HL-60/S4 (cell line): ENCODE results near the gene SPOP.
"Not testable (repeated sequence)": the region's sequence is repeated elsewhere in the genome, so short reads cannot be mapped to it uniquely, and the experiment has no call there.

Source experiments
- in situ Hi-C: fragments of 300-500 bp; cut with MboI; formaldehyde crosslinking; loops from 2 replicates; pipeline ENCODE4 v1.14.3; 2022; ENCODE audit warnings: low sequenced_read_pairs

SPOP gene

DNA sequence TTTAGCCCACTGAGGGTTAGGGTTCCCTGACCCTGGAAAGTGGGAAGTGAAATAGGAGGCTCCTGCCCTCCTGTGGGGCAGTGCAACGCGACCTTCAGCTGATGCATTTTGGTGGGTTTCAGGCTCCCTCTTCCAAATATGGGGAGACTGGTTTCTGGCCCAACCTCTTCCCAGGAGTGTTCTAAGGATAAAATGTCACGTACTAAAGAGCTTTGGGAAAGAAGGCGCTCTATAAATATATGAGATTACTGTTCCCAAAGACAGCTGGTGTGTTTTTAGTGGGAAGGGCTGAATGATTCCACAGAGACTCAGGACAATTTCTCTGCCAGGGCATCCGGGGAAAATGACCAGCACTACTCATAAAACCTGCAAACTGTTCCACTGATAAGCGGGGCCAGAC lies 20.1 kb upstream of the SPOP start:
- in situ Hi-C loops = loop anchor here (25.0 kb wide), 1 partner anchor 286 kb away; the partner anchor contains the start of gene PHB1

DNA sequence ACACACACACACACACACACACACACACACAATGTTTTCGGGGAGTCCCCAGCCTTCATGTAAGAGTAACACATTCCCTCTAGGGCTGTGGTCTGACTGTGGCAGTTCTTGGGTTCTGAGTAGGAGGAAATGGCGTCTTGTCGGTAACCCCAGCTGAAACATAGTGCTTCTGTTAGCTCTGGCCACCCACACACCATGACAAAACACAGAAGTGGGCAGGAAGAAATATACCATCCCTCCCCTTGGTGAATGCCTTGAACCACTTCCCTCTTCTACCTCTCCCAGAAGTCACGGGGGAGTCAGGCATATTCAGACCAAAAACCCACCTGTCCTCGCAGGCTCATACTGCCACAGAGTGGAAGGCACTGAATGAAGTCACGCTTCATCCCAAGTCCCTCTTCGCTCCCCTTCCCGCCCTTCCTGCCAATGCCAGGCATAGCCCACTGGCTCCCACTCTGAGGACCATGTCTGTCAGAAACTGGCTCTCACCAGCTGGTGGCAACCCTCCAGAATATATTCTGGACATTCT lies 18.4 kb upstream of the SPOP start:
- in situ Hi-C loops = loop anchor here (25.0 kb wide), 1 partner anchor 284 kb away; the partner anchor contains the start of gene PHB1

DNA sequence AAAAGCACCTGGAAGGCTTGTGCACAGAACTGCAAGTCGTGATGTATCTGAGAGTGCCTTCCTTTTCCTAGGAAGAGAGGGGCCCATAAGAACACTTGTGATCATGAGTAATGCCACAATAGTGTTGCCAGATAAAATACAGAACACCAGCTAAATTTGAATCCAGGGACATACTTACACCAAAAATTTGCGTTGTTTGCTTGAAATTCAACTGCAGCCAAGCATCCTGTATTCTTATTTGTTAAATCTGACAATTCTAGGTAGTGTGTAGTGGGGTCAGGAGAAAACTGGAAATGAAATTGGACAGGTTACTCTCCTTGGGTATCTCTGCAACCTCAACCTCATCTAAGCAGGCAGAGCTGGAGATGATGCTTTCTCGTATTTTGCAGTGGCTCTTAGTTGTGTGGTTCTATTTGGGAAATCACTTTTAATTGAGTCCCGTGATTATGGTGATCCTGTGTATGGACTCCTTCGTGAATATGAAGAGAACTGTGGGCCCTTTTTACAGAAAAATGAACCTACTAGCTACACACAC lies 17.9 kb upstream of the SPOP start:
- in situ Hi-C loops = loop anchor here (25.0 kb wide), 1 partner anchor 283 kb away; the partner anchor contains the start of gene PHB1

DNA sequence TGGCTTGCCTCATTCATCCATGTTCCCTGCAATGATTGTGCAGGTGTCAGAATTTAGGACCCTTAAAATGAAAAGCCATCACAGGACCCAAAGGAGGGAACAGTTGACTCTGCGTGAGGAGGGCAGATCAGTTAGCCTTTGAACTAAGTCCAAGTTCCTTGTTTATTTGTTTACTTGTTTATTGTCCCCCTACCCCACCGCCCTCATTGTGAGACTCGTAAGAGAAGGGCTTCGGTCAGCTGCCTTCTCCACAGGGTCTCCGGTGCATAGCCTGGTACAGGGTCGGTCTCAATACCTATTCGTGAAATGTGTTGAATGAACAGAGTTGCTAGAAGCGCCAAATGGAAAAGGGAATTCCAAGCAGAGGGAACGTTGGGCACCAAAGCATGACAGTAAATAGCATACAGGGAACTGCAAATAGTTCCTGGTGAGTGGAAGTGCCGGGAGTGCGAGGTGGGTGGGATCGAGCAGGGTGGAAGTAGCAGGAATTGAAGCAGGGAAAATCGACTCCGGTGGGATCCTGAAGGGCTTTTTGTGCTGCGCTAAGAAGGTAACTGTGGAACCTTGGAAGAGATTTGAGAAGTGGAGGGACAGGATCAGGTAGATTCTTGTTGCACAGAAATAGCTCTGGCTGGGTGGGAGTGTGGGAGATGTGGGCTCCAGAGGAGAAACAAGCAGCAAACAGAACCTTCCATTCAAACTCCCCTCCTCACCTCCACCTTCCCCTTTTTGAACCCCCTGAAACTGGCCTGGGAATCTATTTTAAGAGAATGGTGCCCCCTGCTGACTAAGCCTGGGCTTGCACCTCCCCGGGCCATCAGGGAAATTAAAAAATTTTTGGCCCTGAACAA lies 17.2 kb upstream of the SPOP start:
- in situ Hi-C loops = loop anchor here (5.0 to 25.0 kb wide), 2 partner anchors 123 to 283 kb away; partner anchors contain the start of gene PHB1

DNA sequence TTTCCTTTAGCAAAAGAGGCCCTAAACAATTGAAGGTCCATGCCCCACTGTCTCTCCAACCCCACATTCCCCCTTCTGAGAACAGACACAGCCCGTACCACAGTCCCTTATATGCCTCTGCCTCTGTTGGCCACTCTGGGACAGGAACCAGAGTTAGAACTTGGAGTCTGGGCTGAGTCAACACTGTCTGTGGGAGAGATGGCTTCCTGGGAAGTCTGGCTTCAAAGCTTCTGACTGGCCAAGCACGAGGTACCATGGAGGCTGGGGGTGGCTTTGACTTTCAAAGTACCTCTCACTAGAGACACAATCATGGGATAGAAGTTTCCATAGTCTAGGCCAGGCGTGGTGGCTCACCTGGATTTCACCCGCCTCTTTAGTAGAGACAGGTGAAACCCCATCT lies 14.9 kb upstream of the SPOP start:
- in situ Hi-C loops = loop anchor here (5.0 to 25.0 kb wide), 2 partner anchors 120 to 280 kb away; partner anchors contain the start of gene PHB1

DNA sequence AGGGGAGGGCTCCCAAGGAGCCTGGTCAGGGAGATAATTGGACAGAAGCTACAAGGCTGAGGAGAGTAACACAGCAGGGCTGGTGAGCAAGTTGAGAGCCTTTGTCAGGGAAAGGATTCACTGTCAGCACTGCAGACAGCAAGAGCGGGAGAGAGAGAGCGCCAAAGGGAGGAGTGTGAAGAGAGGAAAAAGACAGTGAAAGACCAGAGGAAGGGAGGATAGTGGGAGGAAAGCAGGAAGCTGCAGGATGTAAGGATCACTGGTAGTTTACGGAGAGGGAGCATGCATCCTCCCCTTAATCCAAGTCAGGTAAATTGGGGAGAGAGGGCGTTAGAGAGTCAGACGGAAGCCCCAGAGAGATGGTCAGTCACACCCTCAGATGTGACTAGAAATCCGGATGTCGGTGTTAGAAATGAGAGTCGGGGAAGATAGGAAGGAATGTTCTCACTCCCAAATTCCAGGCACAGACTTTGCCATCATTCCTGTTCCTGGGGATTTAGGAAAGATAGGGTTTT lies 13.8 kb upstream of the SPOP start:
- in situ Hi-C loops = loop anchor here (5.0 to 25.0 kb wide), 2 partner anchors 119 to 279 kb away; partner anchors contain the start of gene PHB1

DNA sequence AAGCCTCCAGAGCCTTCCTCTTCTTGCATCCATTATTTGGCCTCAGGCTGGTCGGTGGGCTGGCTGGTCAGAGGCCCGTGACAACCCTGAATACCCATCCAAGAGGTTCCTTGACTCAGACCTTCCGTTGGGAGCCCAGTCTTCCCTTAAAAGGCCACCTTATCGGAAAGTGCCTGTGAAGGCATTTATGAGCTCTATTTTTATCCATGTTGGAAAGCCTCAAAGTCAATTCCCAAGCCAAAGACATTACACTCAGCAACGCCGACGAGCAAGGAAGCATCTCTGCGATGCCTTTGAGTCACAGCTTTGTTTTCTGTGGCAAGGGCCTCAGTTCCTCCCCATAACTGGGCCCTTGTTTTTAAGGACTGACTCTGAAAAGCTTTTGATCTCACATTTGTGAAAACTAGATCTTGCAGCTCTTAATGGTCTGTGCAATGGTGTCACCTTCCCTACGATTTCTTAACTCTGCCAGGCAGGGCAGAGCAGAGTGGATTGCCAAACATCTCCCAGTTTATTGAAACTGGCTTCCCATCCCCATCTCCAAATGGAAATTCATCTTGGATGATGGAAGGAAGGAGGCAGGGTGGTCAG lies 13.3 kb upstream of the SPOP start:
- in situ Hi-C loops = loop anchor here (5.0 to 25.0 kb wide), 2 partner anchors 119 to 279 kb away; partner anchors contain the start of gene PHB1

DNA sequence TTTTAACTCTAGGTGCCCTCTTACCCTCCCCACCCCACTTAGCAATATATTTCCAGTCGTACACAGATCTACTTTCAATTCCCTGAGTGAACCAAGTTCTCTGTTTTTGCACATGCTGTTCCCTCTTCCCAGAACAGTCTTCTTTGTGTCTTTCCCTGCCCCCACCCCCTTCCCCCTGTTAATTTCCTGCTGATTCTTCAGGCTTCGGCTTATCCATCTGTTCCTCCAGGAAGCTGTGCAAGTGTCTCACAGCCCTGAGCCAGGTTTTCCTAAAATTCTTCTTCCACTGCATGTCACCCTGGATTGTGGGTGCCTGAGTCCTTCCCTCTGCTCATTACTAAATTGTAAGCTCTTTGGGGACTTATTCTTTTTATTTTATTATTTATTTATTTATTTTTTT lies 12.4 kb upstream of the SPOP start:
- in situ Hi-C loops = loop anchor here (5.0 to 25.0 kb wide), 2 partner anchors 118 to 278 kb away; partner anchors contain the start of gene PHB1

DNA sequence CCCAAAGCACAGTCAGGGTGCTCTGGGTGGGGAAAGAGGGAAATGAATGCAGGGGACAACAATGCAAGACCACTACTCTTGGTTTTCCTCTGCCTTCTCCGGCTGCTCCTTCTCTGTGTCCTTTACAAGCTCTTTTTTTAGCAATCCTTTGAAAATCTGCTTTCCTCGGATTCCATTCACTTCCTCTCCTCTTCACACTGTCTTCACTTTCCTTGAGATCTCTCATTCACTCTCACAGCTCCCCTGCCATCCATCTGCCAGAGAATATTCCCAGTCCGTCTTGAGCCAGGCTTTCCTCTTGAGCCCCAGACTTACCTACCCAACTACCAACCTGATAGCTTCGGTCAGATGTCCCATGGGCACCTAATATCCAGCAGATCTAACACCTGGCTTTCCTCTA lies 11.0 kb upstream of the SPOP start:
- in situ Hi-C loops = loop anchor here (25.0 kb wide), 1 partner anchor 277 kb away; the partner anchor contains the start of gene PHB1

DNA sequence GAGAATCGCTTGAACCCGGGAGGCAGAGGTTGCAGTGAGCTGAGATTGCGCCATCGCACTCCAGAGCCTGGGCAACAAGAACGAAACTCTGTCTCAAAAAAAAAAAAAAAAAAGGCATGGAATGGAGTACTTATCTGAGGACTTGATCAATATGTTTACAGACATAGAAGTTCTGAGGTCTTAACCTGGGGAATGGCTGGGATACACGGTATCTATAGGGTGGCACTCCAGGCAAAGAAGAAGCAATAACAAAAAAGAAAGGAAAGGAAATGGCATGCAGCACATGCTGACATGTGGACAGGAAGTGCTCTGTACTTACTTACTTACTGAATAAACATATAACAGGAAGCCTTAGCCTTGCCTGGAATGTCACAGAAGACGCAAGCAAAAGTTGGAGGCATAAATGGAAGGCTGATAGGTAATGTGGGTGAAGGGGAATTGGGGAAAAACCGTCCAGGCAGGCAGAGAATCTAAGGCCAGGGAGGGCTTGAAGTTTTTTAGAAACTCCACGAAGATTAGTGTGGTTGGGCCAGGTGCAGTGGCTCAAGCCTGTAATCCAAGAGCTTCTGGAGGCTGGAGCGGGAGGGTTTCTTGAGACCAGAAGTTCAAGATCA lies 10.1 kb upstream of the SPOP start:
- in situ Hi-C loops = loop anchor here (25.0 kb wide), 1 partner anchor 276 kb away; the partner anchor contains the start of gene PHB1

DNA sequence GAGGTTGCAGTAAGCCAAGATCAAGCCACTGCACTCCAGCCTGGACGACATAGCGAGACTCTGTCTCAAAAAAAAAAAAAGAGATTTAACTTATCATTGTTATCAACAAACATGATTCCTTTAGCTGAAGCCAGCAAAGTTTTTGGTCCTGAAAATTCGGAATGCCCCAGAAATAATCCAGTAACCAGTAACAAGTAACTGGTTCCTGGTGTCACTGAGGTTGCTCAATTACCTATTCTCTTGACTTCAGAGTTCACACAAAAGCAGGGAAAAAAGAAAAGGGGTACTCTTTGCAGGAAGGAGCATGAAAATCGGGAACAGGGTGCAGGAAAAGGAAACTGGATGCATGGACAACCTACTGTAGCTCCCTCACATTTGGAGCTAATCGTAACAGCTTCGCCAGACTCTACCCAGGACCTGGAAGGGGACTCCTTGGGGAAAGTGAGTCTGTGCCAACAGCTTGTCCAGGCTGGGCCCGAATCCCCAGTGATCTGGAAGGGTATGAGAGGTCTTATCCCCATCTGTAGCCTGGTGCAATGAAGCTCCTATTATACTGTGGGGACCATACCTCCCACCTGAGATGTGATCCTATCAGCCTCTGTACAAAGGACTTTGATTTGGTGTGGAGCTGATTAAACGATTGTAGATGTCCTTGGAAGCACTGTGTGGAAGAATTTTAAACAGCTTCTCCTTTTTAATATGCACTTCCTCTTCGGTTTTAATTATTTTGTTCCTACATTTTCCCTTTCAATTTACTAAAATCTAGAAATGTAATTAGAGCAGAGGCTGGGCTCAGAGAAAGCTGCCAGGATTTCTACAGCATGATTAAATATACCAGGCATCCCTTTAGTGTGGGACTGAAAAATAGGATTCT lies 3.4 kb upstream of the SPOP start:
- in situ Hi-C loops = loop anchor here (25.0 kb wide), 1 partner anchor 269 kb away; the partner anchor contains the start of gene PHB1

DNA sequence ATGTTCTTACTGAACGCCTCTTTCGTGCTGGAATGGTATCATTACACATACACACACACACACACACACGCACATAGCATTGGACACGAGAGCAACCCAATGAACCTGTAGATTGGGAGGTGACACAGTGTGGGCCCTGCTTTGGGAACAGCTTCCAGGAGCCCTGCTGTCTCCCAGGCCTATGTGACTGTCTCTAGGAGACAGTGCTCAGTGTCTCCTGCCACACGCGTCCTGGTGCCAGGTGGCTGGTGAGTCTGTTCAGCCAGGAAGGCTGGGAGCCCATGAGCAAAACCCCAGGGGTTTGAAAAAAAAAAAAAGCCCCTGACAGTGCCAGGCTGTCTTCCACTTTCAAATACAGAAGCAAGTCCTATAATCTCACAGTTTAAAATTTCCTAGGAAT lies 2.4 kb upstream of the SPOP start:
- in situ Hi-C loops = loop anchor here (25.0 kb wide), 1 partner anchor 268 kb away; the partner anchor contains the start of gene PHB1

DNA sequence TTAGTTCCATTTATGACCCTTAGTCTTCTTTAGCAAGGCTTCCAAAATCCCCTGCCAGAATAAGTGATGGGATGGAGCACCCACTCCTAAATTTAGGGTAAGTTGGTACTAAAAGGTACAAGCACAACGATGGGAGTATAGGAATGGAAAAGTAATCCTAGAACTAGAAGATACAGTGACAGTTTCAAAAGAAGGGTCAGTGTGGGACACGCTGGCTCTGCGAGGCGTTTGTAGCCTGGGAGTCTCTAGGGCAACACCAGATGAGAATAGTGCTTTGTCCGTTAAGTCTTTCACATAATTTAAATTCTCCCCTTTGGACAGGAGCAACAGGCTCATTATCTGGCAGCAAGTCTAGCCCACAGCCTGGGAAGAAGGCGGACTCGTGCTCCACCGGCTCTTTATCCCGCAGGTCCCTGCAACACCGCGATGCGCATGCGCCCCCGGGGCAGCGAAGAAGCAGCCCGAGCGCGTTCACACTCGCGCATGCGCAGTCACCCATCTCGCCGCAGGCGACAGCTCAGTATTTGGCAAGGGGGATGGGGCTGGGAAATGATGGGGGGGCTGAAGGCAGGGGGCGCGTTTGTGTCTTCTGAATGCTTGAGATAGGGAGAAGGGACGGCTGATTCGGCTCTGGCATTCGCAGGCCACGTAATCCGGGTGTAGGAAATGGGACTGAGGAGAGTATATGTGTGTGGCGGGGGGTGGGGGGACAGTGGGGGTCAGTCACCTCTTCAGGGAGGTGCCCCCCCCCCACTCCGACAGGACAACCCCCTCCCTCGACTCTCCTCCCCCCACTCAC lies 564 bp downstream of the SPOP start:
- in situ Hi-C loops = loop anchor here (25.0 kb wide), 1 partner anchor 265 kb away; the partner anchor contains the start of gene PHB1

DNA sequence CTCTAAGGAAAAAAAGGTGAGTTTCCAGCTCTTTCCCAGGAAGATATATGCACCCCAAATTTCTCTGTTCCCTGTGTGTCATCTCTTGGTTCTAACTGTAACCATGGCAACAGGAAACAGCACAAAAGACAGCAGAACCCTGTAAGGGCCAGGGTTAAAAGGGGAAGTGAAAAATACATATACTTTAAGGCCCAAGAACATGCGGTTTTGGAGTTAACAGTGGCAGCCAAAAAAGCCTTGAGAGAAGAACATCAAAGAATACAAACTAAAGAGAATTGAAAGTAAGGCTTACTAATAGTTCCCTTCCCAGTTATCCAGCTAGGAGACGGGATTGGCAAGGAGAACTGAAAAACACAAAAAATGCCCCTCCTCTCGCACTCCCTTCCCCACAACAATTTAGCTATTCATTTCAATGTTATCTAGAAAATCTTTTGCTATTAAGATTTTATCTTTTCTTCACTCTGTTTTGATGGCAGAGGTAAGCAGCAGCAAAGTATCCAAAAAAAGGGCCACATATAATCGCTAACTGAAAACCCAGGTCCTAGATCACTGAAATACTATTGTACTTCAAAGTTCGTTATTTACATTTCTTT lies 1.5 kb downstream of the SPOP start:
- in situ Hi-C loops = loop anchor here (25.0 kb wide), 1 partner anchor 264 kb away; the partner anchor contains the start of gene PHB1

DNA sequence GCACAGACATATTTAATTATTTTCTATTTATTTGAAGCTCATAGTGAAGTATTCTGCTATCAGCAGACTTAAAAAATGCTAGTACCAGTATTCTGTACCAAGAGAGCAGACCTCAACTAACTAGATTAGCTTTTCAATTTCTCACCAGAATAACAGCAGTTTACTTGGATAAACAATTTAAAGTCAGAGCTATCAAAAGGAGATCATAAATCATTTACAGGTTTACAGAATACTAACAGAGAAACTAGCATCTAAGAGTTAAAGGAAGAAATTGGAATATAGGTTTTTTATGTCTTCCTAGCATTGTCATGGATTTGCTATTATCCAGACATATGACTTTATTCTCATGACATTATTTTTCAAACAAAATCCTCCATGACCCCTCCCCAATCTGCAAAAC lies 3.4 kb downstream of the SPOP start:
- in situ Hi-C loops = no loop called here

DNA sequence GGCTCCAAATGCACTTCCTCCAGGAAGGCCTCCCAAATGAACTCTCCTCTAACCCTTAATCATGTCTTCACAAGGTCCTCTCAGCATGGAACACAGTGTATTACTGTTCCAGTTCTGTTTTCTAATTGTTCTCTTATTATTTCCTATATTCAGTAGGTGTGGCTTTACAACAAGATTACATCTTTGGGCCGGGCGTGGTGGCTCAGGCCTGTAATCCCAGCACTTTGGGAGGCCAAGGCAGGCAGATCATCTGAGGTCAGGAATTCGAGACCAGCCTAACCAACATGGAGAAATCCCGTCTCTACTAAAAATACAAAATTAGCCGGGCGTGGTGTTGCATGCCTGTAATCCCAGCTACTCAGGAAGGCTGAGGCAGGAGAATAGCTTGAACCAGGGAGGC lies 4.2 kb downstream of the SPOP start:
- in situ Hi-C loops = not testable (repeated sequence)

DNA sequence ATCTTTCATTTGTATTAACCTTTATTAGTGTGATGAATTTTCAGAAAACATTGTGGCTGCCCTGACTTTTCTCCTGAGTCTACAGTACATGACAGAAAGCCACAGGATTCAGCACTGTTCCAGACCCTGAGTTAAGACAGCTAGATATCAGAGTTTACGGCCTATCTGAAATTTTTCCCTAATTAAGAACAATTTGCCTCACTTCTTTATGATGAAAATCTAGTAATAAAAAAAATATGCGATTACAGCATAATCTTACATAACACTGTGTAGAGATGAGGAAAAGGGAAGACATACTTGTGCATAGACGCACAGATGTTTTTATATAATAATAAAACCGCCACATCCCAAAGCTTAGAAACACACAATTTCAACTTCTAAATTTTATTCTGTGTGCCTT lies 7.3 kb downstream of the SPOP start:
- in situ Hi-C loops = no loop called here

DNA sequence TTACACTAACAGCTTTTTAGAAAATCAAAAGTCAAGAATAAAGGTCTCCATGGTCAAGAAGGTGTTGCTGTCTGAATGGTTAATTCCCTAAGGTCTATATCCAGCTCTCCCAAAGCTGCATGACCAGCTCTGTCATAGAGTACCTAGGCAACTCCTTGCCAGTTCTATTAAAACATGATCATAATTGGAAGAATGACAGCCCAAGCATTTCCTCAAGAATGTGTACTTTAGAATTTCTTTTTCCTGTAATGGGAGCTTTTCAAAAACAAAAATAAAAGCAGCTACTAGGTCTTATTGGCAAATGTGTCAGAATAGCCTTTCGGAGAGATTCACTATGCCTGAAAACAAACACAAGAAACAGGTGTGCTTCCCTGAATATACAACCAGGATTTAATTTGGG lies 7.9 kb downstream of the SPOP start:
- in situ Hi-C loops = no loop called here
